ENCODE measurements around the gene LILRA1. TPM values are rescaled to one million over a fixed set of nuclear protein-coding genes. Genes with fewer than 3 reads are reported as not detected.
"Not testable (repeated sequence)": the region's sequence is repeated elsewhere in the genome, so short reads cannot be mapped to it uniquely, and the experiment has no call there.

Gene LILRA1
- total and polyA plus RNA-seq, 2 donors (not counting 1 experiment from before 2014, with no cell fraction given): 1.5 TPM; not detected in 1

- Mint-ChIP-seq H3K4me1 (peaks cover 8% of the 10 kb centered on the region), H3K27me3 (peaks cover 4% of the 10 kb centered on the region), H3K4me3 (no peak overlapping the region), H3K27ac (no peak overlapping the region), H3K9me3 (ENCODE audit: insufficient read depth) (no peaks in the 10 kb centered on the region)
- Histone ChIP-seq H3K4me2 (replicated peaks; ENCODE audit: low read depth, low read length, poor library complexity, severe bottlenecking) (no peak overlapping the region), H3K36me3 (replicated peaks in 1 of 2; ENCODE audit: control extremely low read depth in 1 of 2, control insufficient read depth in 1 of 2, extremely low read depth in 1 of 2, insufficient read depth in 2 of 2, low read length in 1 of 2) (peaks cover 0 to 16% of the 10 kb centered on the region in 2 experiments), H3K4me3 (ENCODE audit: control extremely low read depth in 1 of 5, extremely low read depth in 1 of 5, insufficient read depth in 1 of 5, low read depth in 2 of 5, low read length in 4 of 5) (no peak overlapping the region), H3K9ac (ENCODE audit: low read length) (no peak overlapping the region), H2AFZ (ENCODE audit: insufficient read depth, low read depth, low read length, poor library complexity, severe bottlenecking) (no peak overlapping the region), H4K20me1 (ENCODE audit: control insufficient read depth, insufficient read depth, low read length, poor library complexity, severe bottlenecking) (no peaks in the 10 kb centered on the region), H3K4me1 (ENCODE audit: control insufficient read depth in 2 of 2, insufficient read depth in 2 of 2, low read length in 2 of 2) (peaks cover 6 to 9% of the 10 kb centered on the region in 2 donors), H3K9me3 (ENCODE audit: control extremely low read depth in 1 of 3, control insufficient read depth in 2 of 3, insufficient read depth in 1 of 3, low read length in 2 of 3) (no peaks in the 10 kb centered on the region), H3K27ac (ENCODE audit: low read length in 2 of 2) (no peak overlapping the region), H3K27me3 (replicated peaks in 1 of 4; ENCODE audit: control extremely low read depth in 1 of 4, control insufficient read depth in 3 of 4, insufficient read depth in 4 of 4, low read length in 3 of 4) (no peaks in the 10 kb centered on the region), H3K79me2 (ENCODE audit: control insufficient read depth, insufficient read depth, low read length) (no peaks in the 10 kb centered on the region)
- CTCF ChIA-PET: interaction anchor here (1.0 to 1.7 kb wide), 5 partner anchors 10 to 45 kb away, joined by 3 to 7 read pairs (median 4); partner anchors contain the start of gene LILRA1
- TF ChIP-seq EZH2 (IDR thresholded peaks at IDR 0.05; ENCODE audit: borderline replicate concordance, insufficient read depth, low read depth, low read length, poor library complexity, severe bottlenecking) (no peak), CTCF (IDR thresholded peaks at IDR 0.05) (no peak)
- intact Hi-C loops (cut with micrococcal nuclease): no loop called here
- DNase-seq (no peak), ATAC-seq (ENCODE audit: low read depth) (no peak)
- POLR2A ChIA-PET: no interaction called here
- 94% methylated on average over 15 of the region's 18 CpGs for WGBS (ENCODE audit: insufficient coverage)
These were observed 45.3 kb downstream of the LILRA1 start for GRCh38 chr19:54638683-54639082.

- H3K9me3 Mint-ChIP-seq (ENCODE audit: insufficient read depth); H3K9ac ChIP-seq (ENCODE audit: low read length); H3K4me1 ChIP-seq (ENCODE audit: control insufficient read depth in 2 of 2, insufficient read depth in 2 of 2, low read length in 2 of 2); H3K4me3 Mint-ChIP-seq; H4K20me1 ChIP-seq (ENCODE audit: control insufficient read depth, insufficient read depth, low read length, poor library complexity, severe bottlenecking); H3K4me1 Mint-ChIP-seq; DNase-seq; H3K4me3 ChIP-seq (ENCODE audit: control extremely low read depth in 1 of 5, extremely low read depth in 1 of 5, insufficient read depth in 1 of 5, low read depth in 2 of 5, low read length in 4 of 5); POLR2A ChIA-PET; intact Hi-C loops (cut with micrococcal nuclease); H3K27ac Mint-ChIP-seq; H3K27me3 ChIP-seq (replicated peaks in 1 of 4; ENCODE audit: control extremely low read depth in 1 of 4, control insufficient read depth in 3 of 4, insufficient read depth in 4 of 4, low read length in 3 of 4); H3K27ac ChIP-seq (ENCODE audit: low read length in 2 of 2); H2AFZ ChIP-seq (ENCODE audit: insufficient read depth, low read depth, low read length, poor library complexity, severe bottlenecking); H3K36me3 ChIP-seq (replicated peaks in 1 of 2; ENCODE audit: control extremely low read depth in 1 of 2, control insufficient read depth in 1 of 2, extremely low read depth in 1 of 2, insufficient read depth in 2 of 2, low read length in 1 of 2); ATAC-seq (ENCODE audit: low read depth); H3K79me2 ChIP-seq (ENCODE audit: control insufficient read depth, insufficient read depth, low read length); H3K9me3 ChIP-seq (ENCODE audit: control extremely low read depth in 1 of 3, control insufficient read depth in 2 of 3, insufficient read depth in 1 of 3, low read length in 2 of 3); H3K4me2 ChIP-seq (replicated peaks; ENCODE audit: low read depth, low read length, poor library complexity, severe bottlenecking); H3K27me3 Mint-ChIP-seq: not testable (repeated sequence)
- CTCF ChIA-PET: interaction anchor here (0.6 kb wide), 1 partner anchor 164 kb away, joined by 3 read pairs; no protein-coding TSS in a partner anchor
- WGBS (ENCODE audit: insufficient coverage): 24% methylated on average over 3 of the region's 5 CpGs
These were observed 49.5 kb downstream of the LILRA1 start for GRCh38 chr19:54642953-54643352.

- H3K79me2 ChIP-seq (ENCODE audit: control insufficient read depth, insufficient read depth, low read length); DNase-seq; H4K20me1 ChIP-seq (ENCODE audit: control insufficient read depth, insufficient read depth, low read length, poor library complexity, severe bottlenecking); POLR2A ChIA-PET; H3K27ac ChIP-seq (ENCODE audit: low read length in 2 of 2); intact Hi-C loops (cut with micrococcal nuclease); H3K36me3 ChIP-seq (replicated peaks in 1 of 2; ENCODE audit: control extremely low read depth in 1 of 2, control insufficient read depth in 1 of 2, extremely low read depth in 1 of 2, insufficient read depth in 2 of 2, low read length in 1 of 2); H2AFZ ChIP-seq (ENCODE audit: insufficient read depth, low read depth, low read length, poor library complexity, severe bottlenecking); H3K4me3 ChIP-seq (ENCODE audit: control extremely low read depth in 1 of 5, extremely low read depth in 1 of 5, insufficient read depth in 1 of 5, low read depth in 2 of 5, low read length in 4 of 5); H3K4me2 ChIP-seq (replicated peaks; ENCODE audit: low read depth, low read length, poor library complexity, severe bottlenecking); H3K4me1 ChIP-seq (ENCODE audit: control insufficient read depth in 2 of 2, insufficient read depth in 2 of 2, low read length in 2 of 2); H3K9me3 ChIP-seq (ENCODE audit: control extremely low read depth in 1 of 3, control insufficient read depth in 2 of 3, insufficient read depth in 1 of 3, low read length in 2 of 3); H3K4me3 Mint-ChIP-seq; H3K27ac Mint-ChIP-seq; H3K27me3 Mint-ChIP-seq; H3K4me1 Mint-ChIP-seq; ATAC-seq (ENCODE audit: low read depth); H3K9me3 Mint-ChIP-seq (ENCODE audit: insufficient read depth); H3K9ac ChIP-seq (ENCODE audit: low read length); CTCF ChIA-PET; H3K27me3 ChIP-seq (replicated peaks in 1 of 4; ENCODE audit: control extremely low read depth in 1 of 4, control insufficient read depth in 3 of 4, insufficient read depth in 4 of 4, low read length in 3 of 4): not testable (repeated sequence)
- WGBS (ENCODE audit: insufficient coverage): 83% methylated on average over 1 of the region's 6 CpGs
These were observed 50.2 kb downstream of the LILRA1 start for GRCh38 chr19:54643583-54643982.
